ENCODE measurements around the gene G3BP1.

DNA sequence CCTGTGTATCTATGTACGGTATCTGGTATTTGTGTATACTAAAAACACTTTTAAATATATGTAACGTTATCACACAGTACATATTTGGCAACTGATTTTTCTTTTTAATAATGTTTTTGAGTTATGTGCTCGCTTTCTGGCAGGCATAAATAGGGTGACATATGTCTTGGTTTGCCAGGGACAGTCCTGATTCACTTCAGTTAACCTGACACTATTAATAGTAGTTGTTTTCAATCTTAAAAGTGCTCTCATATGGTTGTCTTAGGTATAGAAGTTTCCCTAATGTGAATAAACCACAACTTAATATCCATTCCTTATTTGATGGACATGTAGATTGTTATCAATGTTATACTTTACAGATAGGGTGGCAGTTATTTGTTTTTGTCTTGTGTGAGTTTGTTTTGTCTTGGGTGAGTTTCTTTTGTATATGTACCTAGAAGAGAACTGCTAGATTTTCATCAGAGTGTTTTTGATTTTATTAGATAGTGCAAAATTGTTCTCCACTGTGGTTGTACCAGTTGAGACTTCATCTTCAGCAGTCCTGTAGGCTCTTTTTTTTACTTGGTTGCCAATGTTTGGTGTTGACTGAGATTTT, 7.9 kb downstream of the G3BP1 start:
- TF ChIP-seq ZNF562 (CRISPR knock-in tag; IDR thresholded peaks at IDR 0.05; ENCODE audit: borderline replicate concordance) (no peak), MAFK (conservative IDR thresholded peaks at IDR 0.05 in 1 of 2, IDR thresholded peaks at IDR 0.05 in 1 of 2; ENCODE audit: low read length in 2 of 2) (no peak), ZBTB8A (CRISPR knock-in tag; IDR thresholded peaks at IDR 0.05; ENCODE audit: borderline replicate concordance, low read depth) (no peak), ZNF326 (CRISPR knock-in tag; IDR thresholded peaks at IDR 0.05; ENCODE audit: borderline replicate concordance) (no peak), ZNF747 (CRISPR knock-in tag; IDR thresholded peaks at IDR 0.05; ENCODE audit: borderline replicate concordance) (no peak), BATF2 (CRISPR knock-in tag; IDR thresholded peaks at IDR 0.05) (no peak), ARNTL (CRISPR knock-in tag; IDR thresholded peaks at IDR 0.05) (no peak), EP300 (IDR thresholded peaks at IDR 0.05; ENCODE audit: low read depth in 2 of 2, low read length in 2 of 2) (no peak), EP300 (CRISPR knock-in tag; IDR thresholded peaks at IDR 0.05; ENCODE audit: borderline replicate concordance) (no peak), ZZZ3 (CRISPR knock-in tag; IDR thresholded peaks at IDR 0.05; ENCODE audit: borderline replicate concordance) (no peak)
- TF ChIP-seq, protein P1, sequence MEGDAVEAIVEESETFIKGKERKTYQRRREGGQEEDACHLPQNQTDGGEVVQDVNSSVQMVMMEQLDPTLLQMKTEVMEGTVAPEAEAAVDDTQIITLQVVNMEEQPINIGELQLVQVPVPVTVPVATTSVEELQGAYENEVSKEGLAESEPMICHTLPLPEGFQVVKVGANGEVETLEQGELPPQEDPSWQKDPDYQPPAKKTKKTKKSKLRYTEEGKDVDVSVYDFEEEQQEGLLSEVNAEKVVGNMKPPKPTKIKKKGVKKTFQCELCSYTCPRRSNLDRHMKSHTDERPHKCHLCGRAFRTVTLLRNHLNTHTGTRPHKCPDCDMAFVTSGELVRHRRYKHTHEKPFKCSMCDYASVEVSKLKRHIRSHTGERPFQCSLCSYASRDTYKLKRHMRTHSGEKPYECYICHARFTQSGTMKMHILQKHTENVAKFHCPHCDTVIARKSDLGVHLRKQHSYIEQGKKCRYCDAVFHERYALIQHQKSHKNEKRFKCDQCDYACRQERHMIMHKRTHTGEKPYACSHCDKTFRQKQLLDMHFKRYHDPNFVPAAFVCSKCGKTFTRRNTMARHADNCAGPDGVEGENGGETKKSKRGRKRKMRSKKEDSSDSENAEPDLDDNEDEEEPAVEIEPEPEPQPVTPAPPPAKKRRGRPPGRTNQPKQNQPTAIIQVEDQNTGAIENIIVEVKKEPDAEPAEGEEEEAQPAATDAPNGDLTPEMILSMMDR (CRISPR knock-in tag; IDR thresholded peaks at IDR 0.05) = no peak

Data from HepG2 (cell line).